Spleen (tissue), 11 donors: Measurements from ENCODE around the gene SPTSSA. TPM values are rescaled to one million over a fixed set of nuclear protein-coding genes. Genes with fewer than 3 reads are reported as not detected.

ENCODE experiments used
- DNase-seq: peaks from one replicate; pipeline ENCODE4 v3.0.0-alpha.2; 2020
- H3K27ac ChIP-seq, 8 donors: fragments of 200-600 bp; sonication (generic) in 7 of 8; 1 replicate in 4 of 8; 2 replicates in 4 of 8; pipeline versions ENCODE4 v1.5.0 to v1.8.0; 2016 to 2021; ENCODE audit warnings: inconsistent platforms in 4 of 8, mild to moderate bottlenecking in 4 of 8, moderate library complexity in 1 of 8
- H3K27me3 ChIP-seq, 7 donors: fragments of 200-600 bp; sonication (generic) in 6 of 7; replicated peaks in 1 of 7; 1 replicate in 4 of 7; 2 replicates in 3 of 7; pipeline versions ENCODE4 v1.5.0 to v1.8.0; 2016 to 2021; ENCODE audit warnings: inconsistent platforms in 3 of 7, mild to moderate bottlenecking in 1 of 7
- H3K36me3 ChIP-seq, 6 donors: fragments of 200-600 bp; sonication (generic) in 5 of 6; 1 replicate in 4 of 6; 2 replicates in 2 of 6; pipeline versions ENCODE4 v1.5.0 to v1.8.0; 2016 to 2021; ENCODE audit warnings: inconsistent platforms in 2 of 6
- H3K4me1 ChIP-seq, 6 donors: fragments of 200-600 bp; sonication (generic) in 5 of 6; 1 replicate in 3 of 6; 2 replicates in 3 of 6; pipeline versions ENCODE4 v1.5.0 to v1.8.0; 2016 to 2021; ENCODE audit warnings: inconsistent platforms in 3 of 6
- H3K4me3 ChIP-seq, 8 donors: fragments of 200-600 bp; sonication (generic) in 7 of 8; 1 replicate in 4 of 8; 2 replicates in 4 of 8; pipeline versions ENCODE4 v1.5.0 to v1.8.0; 2016 to 2021; ENCODE audit warnings: inconsistent platforms in 4 of 8, mild to moderate bottlenecking in 4 of 8, moderate library complexity in 2 of 8
- H3K9me3 ChIP-seq, 8 donors: fragments of 200-600 bp; sonication (generic) in 7 of 8; 1 replicate in 4 of 8; 2 replicates in 4 of 8; pipeline versions ENCODE4 v1.5.0 to v1.8.0; 2016 to 2021; ENCODE audit warnings: inconsistent platforms in 4 of 8
- CTCF ChIP-seq, 11 experiments: fragments of 200-600 bp in 7 of 11; fragments of 450-650 bp in 4 of 11; sonication (generic) in 4 of 11; IDR thresholded peaks in 8 of 11; conservative IDR thresholded peaks in 3 of 11; 1 replicate in 7 of 11; 2 replicates in 4 of 11; pipeline versions ENCODE4 v1.4.0 to v1.8.0; 2016 to 2021; ENCODE audit warnings: antibody characterized with exemption in 11 of 11, inconsistent platforms in 4 of 11, mild to moderate bottlenecking in 1 of 11
- POLR2A ChIP-seq, 3 donors: fragments of 450-650 bp; IDR thresholded peaks; one replicate each; pipeline ENCODE4 v1.5.1; 2017; ENCODE audit warnings: antibody characterized with exemption in 3 of 3, mild to moderate bottlenecking in 1 of 3
- POLR2AphosphoS5 ChIP-seq, 3 donors: sonication (generic); formaldehyde crosslinking; IDR thresholded peaks; one replicate each; pipeline ENCODE4 v1.5.1; 2017; ENCODE audit warnings: antibody characterized with exemption in 3 of 3
- WGBS, 5 donors: extraction: QIAGEN DNeasy Blood & Tissue Kit in 3 of 5; methylation state at CpG; one replicate each; pipeline versions ENCODE4 v1.1.5 to v1.1.7; 2013 to 2018; 5-methylcytosine and 5-hydroxymethylcytosine counted together
- intact Hi-C: fragments of 100-400 bp; cut with DNase I; formaldehyde crosslinking; loops from one replicate; pipeline ENCODE4 v1.15.0; 2023; ENCODE audit warnings: low total_unique reads
- polyA plus RNA-seq, 3 donors: library from polyadenylated mRNA; stranded (reverse); fragments of 200-250 nt; gene quantifications; one replicate each; pipeline ENCODE4 v1.2.1, GENCODE V29; 2013
- total RNA-seq, 7 donors: library from RNA; depleted of rRNA in 3 of 7; stranded (reverse); fragments of >200 nt in 3 of 7; fragmentation: NEBNext Ultra II Directional in 4 of 7; extraction: Animal tissue kit (Norgen Biotek cat#: 25700) in 4 of 7; gene quantifications; one replicate each; pipeline versions ENCODE4 v1.1.0 to v1.2.1, GENCODE V29; 2016 to 2021
- donor health status: healthy with polysubstance abuse.
- donor health status: DM: no; HTN: no; CAD: no; lungs with moderate emphysema.
- donor health status: DM: no; HTN: no; CAD: no.
- donor health status: Bipolar disorder and iron deficiency.
- donor health status: healthy.
- donor health status: DM: no; HTN: no; CAD: no.
- donor health status: DM: yes; HTN: yes; CAD: no.

SPTSSA gene
- total and polyA plus RNA-seq, 10 donors, result 8.9 to 16.7 (median 13.3) TPM

DNA sequence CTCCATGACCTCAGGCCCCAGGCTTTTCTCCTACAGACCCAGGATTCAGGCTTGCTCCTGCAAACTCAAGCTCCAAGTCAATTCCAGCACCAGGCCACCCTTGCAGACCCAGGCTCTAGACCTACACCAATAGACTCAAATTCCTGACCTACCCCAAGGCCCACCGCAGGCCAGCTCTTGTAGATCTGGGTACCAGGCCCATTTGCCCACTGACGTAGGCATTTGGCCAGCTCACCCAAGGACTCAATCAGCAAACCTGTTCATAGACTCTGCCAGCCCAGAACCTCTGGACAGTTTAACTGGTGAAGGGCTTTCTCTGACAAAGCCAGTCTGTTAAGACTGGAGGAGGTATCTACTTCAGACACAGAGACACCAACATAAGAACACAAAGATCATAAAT is 52.3 kb downstream of the SPTSSA start:
- H3K4me3 ChIP-seq, result no peak overlapping the region
- H3K27ac ChIP-seq, result no peak overlapping the region
- no peaks in the 10 kb centered on the region for H3K27me3 ChIP-seq
- H3K36me3 ChIP-seq, result no peaks in the 10 kb centered on the region
- DNase-seq, result no peak
- WGBS, 5 donors, result 92 to 100% (median 96%) methylated on average over 2 of the region's 2 CpGs
- TF ChIP-seq POLR2A (IDR thresholded peaks at IDR 0.05) (no peak), POLR2AphosphoS5 (IDR thresholded peaks at IDR 0.05) (no peak), CTCF (IDR thresholded peaks at IDR 0.05 in 8 of 11, conservative IDR thresholded peaks at IDR 0.05 in 3 of 11) (no peak)
- intact Hi-C loops, result no loop called here
- peaks cover 4 to 60% (median 44%) of the 10 kb centered on the region in 8 donors for H3K9me3 ChIP-seq
- H3K4me1 ChIP-seq, result no peaks in the 10 kb centered on the region

- intact Hi-C loops, result no loop called here
- H3K4me1 ChIP-seq, result no peaks in the 10 kb centered on the region
- DNase-seq, result no peak
Observed at GRCh38 chr14:34407951-34408350, 54.1 kb downstream of the SPTSSA start.

DNA sequence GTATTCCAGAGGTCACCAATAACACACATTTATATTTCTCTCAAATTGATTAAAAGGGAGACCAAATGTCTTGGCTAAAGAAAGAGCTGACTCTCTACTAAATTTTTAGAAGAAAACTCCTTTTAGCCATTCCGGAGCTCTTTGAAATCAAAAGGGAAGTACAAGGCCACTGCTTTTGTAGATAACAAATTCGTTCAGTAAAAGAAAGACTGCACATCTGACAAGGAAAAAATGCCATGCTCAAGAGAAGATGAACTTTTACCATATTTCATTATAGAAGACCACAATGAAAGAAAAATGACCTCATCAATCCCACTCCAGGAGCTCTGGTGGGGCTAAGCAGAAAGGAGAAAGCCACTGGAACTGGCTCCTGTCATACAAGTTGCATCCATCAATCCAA is 57.6 kb downstream of the SPTSSA start:
- intact Hi-C loops, result no loop called here
- no peak overlapping the region for H3K4me3 ChIP-seq
- DNase-seq, result no peak
- TF ChIP-seq POLR2AphosphoS5 (IDR thresholded peaks at IDR 0.05) (no peak), POLR2A (IDR thresholded peaks at IDR 0.05) (no peak), CTCF (IDR thresholded peaks at IDR 0.05 in 8 of 11, conservative IDR thresholded peaks at IDR 0.05 in 3 of 11) (no peak)
- no peaks in the 10 kb centered on the region for H3K27me3 ChIP-seq
- H3K27ac ChIP-seq, result no peak overlapping the region
- WGBS, 5 donors, result 9 to 27% (median 19%) methylated on average over 2 of the region's 2 CpGs
- H3K36me3 ChIP-seq, result no peaks in the 10 kb centered on the region
- H3K4me1 ChIP-seq, result no peaks in the 10 kb centered on the region
- H3K9me3 ChIP-seq, result peaks cover 0 to 16% (median 9%) of the 10 kb centered on the region in 8 donors

More at GRCh38 chr14:34407951-34408350, 54.1 kb downstream of the SPTSSA start:
- H3K27ac ChIP-seq, result no peak overlapping the region
- 94 to 97% (median 96%) methylated on average over 1 of the region's 1 CpG for WGBS, 5 donors
- no peaks in the 10 kb centered on the region for H3K36me3 ChIP-seq
- no peaks in the 10 kb centered on the region for H3K27me3 ChIP-seq
- TF ChIP-seq POLR2AphosphoS5 (IDR thresholded peaks at IDR 0.05) (no peak), POLR2A (IDR thresholded peaks at IDR 0.05) (no peak), CTCF (IDR thresholded peaks at IDR 0.05 in 8 of 11, conservative IDR thresholded peaks at IDR 0.05 in 3 of 11) (no peak)
- H3K9me3 ChIP-seq, result peaks cover 4 to 43% (median 31%) of the 10 kb centered on the region in 8 donors
- H3K4me3 ChIP-seq, result no peak overlapping the region

GRCh38 chr14:34403646-34404045 is 58.4 kb downstream of the SPTSSA start:
- intact Hi-C loops, result no loop called here
- H3K4me1 ChIP-seq, result no peaks in the 10 kb centered on the region
- no peaks in the 10 kb centered on the region for H3K36me3 ChIP-seq
- DNase-seq, result no peak
- TF ChIP-seq CTCF (IDR thresholded peaks at IDR 0.05 in 8 of 11, conservative IDR thresholded peaks at IDR 0.05 in 3 of 11) (no peak), POLR2A (IDR thresholded peaks at IDR 0.05) (no peak), POLR2AphosphoS5 (IDR thresholded peaks at IDR 0.05) (no peak)
- no peak overlapping the region for H3K4me3 ChIP-seq
- H3K27me3 ChIP-seq, result no peaks in the 10 kb centered on the region
- H3K9me3 ChIP-seq, result peaks cover 0 to 11% (median 6%) of the 10 kb centered on the region in 8 donors
- WGBS, 5 donors, result 39 to 80% (median 61%) methylated on average over 5 of the region's 5 CpGs
- H3K27ac ChIP-seq, result no peak overlapping the region
